ENCODE results near the gene GRID1. TPM values are rescaled to one million over a fixed set of nuclear protein-coding genes. Genes with fewer than 3 reads are reported as not detected.

GRID1 gene
- total and polyA plus RNA-seq, 8 donors, result 0.31 to 8.5 (median 1.0) TPM; not detected in 1

- WGBS, 5 donors, result 70 to 83% (median 82%) methylated on average over 7 of the region's 7 CpGs
These were observed 184.0 kb downstream of the GRID1 start for GRCh38 chr10:86182595-86182994.

GRCh38 chr10:86182150-86182549 is 184.4 kb downstream of the GRID1 start:
- no peaks in the 10 kb centered on the region for H3K27me3 ChIP-seq
- no peaks in the 10 kb centered on the region for H3K9me3 ChIP-seq
- 72 to 80% (median 73%) methylated on average over 12 to 13 of the region's 13 CpGs for WGBS, 5 donors
- DNase-seq, result no peak
- no peak overlapping the region for H3K4me3 ChIP-seq
- intact Hi-C loops (cut with DNase I; ENCODE audit: low total_unique reads), result no loop called here
- H3K27ac ChIP-seq, result no peak overlapping the region
- TF ChIP-seq POLR2A (IDR thresholded peaks at IDR 0.05) (no peak), EP300 (IDR thresholded peaks at IDR 0.05) (no peak), POLR2AphosphoS5 (IDR thresholded peaks at IDR 0.05) (no peak)
- TF ChIP-seq, protein P1, sequence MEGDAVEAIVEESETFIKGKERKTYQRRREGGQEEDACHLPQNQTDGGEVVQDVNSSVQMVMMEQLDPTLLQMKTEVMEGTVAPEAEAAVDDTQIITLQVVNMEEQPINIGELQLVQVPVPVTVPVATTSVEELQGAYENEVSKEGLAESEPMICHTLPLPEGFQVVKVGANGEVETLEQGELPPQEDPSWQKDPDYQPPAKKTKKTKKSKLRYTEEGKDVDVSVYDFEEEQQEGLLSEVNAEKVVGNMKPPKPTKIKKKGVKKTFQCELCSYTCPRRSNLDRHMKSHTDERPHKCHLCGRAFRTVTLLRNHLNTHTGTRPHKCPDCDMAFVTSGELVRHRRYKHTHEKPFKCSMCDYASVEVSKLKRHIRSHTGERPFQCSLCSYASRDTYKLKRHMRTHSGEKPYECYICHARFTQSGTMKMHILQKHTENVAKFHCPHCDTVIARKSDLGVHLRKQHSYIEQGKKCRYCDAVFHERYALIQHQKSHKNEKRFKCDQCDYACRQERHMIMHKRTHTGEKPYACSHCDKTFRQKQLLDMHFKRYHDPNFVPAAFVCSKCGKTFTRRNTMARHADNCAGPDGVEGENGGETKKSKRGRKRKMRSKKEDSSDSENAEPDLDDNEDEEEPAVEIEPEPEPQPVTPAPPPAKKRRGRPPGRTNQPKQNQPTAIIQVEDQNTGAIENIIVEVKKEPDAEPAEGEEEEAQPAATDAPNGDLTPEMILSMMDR (IDR thresholded peaks at IDR 0.05), result no peak
- H3K36me3 ChIP-seq, result no peaks in the 10 kb centered on the region
- no peaks in the 10 kb centered on the region for H3K4me1 ChIP-seq

More at GRCh38 chr10:86182595-86182994, 184.0 kb downstream of the GRID1 start:
- Histone ChIP-seq H3K4me1 (no peaks in the 10 kb centered on the region), H3K9me3 (no peaks in the 10 kb centered on the region), H3K27ac (no peak overlapping the region), H3K36me3 (no peaks in the 10 kb centered on the region), H3K27me3 (no peaks in the 10 kb centered on the region), H3K4me3 (no peak overlapping the region)
- DNase-seq, result no peak
- TF ChIP-seq POLR2AphosphoS5 (IDR thresholded peaks at IDR 0.05) (no peak), EP300 (IDR thresholded peaks at IDR 0.05) (no peak), POLR2A (IDR thresholded peaks at IDR 0.05) (no peak)
- TF ChIP-seq, protein P1 (IDR thresholded peaks at IDR 0.05), result no peak
- intact Hi-C loops (cut with DNase I; ENCODE audit: low total_unique reads), result no loop called here

- no peak for DNase-seq
- WGBS, 5 donors, result 56 to 70% (median 64%) methylated on average over 2 to 4 of the region's 4 CpGs
These were observed 185.7 kb downstream of the GRID1 start for GRCh38 chr10:86180861-86181260.

DNA sequence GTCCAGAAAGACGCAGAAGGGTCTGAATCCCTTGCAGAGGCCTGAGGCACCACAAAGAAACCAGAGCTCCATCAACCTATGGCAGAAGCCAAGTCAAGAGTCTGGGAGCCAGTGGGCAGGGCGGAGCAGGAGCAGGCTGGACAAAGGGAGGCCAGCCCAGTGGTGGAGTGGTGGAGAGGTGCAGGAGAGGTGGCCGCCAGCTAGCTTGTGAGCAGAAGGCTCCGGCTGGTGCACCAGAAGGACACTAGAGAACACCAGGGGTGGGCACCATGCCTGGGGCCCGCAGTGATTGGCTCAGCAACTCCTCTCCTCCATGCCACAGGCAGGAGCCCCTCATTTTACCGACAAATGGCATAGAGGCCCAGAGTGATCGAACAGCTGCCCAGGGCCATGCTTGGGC is 186.6 kb downstream of the GRID1 start:
- DNase-seq, result no peak
- Histone ChIP-seq H3K36me3 (no peaks in the 10 kb centered on the region), H3K4me3 (no peak overlapping the region), H3K9me3 (no peaks in the 10 kb centered on the region), H3K4me1 (no peaks in the 10 kb centered on the region), H3K27ac (no peak overlapping the region), H3K27me3 (peaks cover 0 to 3% (median 0%) of the 10 kb centered on the region in 3 donors)
- WGBS, 5 donors, result 74 to 96% (median 82%) methylated on average over 3 to 7 of the region's 7 CpGs
- intact Hi-C loops (cut with DNase I; ENCODE audit: low total_unique reads), result no loop called here
- TF ChIP-seq EP300 (IDR thresholded peaks at IDR 0.05) (no peak), POLR2AphosphoS5 (IDR thresholded peaks at IDR 0.05) (no peak), POLR2A (IDR thresholded peaks at IDR 0.05) (no peak)
- TF ChIP-seq, protein P1 (IDR thresholded peaks at IDR 0.05), result no peak

More at GRCh38 chr10:86180861-86181260, 185.7 kb downstream of the GRID1 start:
- Histone ChIP-seq H3K36me3 (no peaks in the 10 kb centered on the region), H3K4me3 (no peak overlapping the region), H3K27ac (no peak overlapping the region), H3K9me3 (no peaks in the 10 kb centered on the region), H3K4me1 (no peaks in the 10 kb centered on the region), H3K27me3 (no peaks in the 10 kb centered on the region)
- intact Hi-C loops (cut with DNase I; ENCODE audit: low total_unique reads), result no loop called here
- TF ChIP-seq POLR2A (IDR thresholded peaks at IDR 0.05), result no peak
- no peak for TF ChIP-seq POLR2AphosphoS5 (IDR thresholded peaks at IDR 0.05)
- TF ChIP-seq, protein P1 (IDR thresholded peaks at IDR 0.05), result no peak
- TF ChIP-seq EP300 (IDR thresholded peaks at IDR 0.05), result no peak
